IPS-20b (cell line): ENCODE results near the gene KIAA1614.
"Not testable (repeated sequence)": the region's sequence is repeated elsewhere in the genome, so short reads cannot be mapped to it uniquely, and the experiment has no call there.

ENCODE experiments used
- H3K27ac ChIP-seq: one replicate; pipeline ENCODE4 v1.5.1; 2013; ENCODE audit warnings: low read length
- H3K27me3 ChIP-seq: 2 replicates; pipeline ENCODE4 v1.6.1; 2013; ENCODE audit warnings: mild to moderate bottlenecking, low read length, inconsistent platforms; ENCODE audit not compliant: insufficient read depth
- H3K36me3 ChIP-seq: 2 replicates; pipeline ENCODE4 v1.6.1; 2013; ENCODE audit warnings: low read depth, mild to moderate bottlenecking, inconsistent platforms, low read length, moderate library complexity; ENCODE audit not compliant: insufficient read depth
- H3K4me1 ChIP-seq: 2 replicates; pipeline ENCODE4 v1.6.1; 2013; ENCODE audit warnings: mild to moderate bottlenecking, control low read depth, inconsistent platforms, low read length, moderate library complexity; ENCODE audit not compliant: insufficient read depth
- H3K4me3 ChIP-seq: 2 replicates; pipeline ENCODE4 v1.5.1; 2013; ENCODE audit warnings: mild to moderate bottlenecking, low read length, inconsistent platforms
- H3K9ac ChIP-seq: 2 replicates; pipeline ENCODE4 v1.6.1; 2013; ENCODE audit warnings: low read depth, mild to moderate bottlenecking, inconsistent platforms, low read length, moderate library complexity
- H3K9me3 ChIP-seq: 2 replicates; pipeline ENCODE4 v1.6.1; 2013; ENCODE audit warnings: mild to moderate bottlenecking, low read depth, low read length, inconsistent platforms; ENCODE audit not compliant: insufficient read depth

The KIAA1614 gene

DNA sequence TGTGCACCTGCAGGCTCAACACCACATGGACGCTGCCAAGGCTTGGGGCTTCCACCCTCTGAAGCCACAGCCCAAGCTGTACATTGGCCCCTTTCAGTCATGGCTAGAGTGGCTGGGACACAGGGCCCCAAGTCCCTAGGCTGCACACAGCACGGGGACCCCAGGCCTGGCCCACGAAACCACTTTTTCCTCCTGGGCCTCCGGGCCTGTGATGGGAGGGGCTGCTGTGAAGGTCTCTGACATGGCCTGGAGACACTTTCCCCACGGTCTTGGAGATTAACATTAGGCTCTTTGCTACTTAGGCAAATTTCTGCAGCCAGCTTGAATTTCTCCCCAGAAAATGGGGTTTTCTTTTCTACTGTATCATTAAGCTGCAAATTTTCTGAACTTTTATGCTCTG lies 46.9 kb downstream of the KIAA1614 start:
- not testable (repeated sequence) for H3K4me3 ChIP-seq, H3K27ac ChIP-seq, H3K9ac ChIP-seq, H3K27me3 ChIP-seq, H3K4me1 ChIP-seq, H3K9me3 ChIP-seq
- peaks cover 20% of the 10 kb centered on the region for H3K36me3 ChIP-seq

GRCh38 chr1:180961622-180962021 lies 48.9 kb downstream of the KIAA1614 start:
- Histone ChIP-seq H3K9ac (no peak overlapping the region), H3K27me3 (no peaks in the 10 kb centered on the region), H3K36me3 (peaks cover 24% of the 10 kb centered on the region), H3K4me3 (no peak overlapping the region), H3K27ac (no peak overlapping the region), H3K9me3 (peaks cover 6% of the 10 kb centered on the region), H3K4me1 (no peaks in the 10 kb centered on the region)

GRCh38 chr1:180962178-180962577 lies 49.5 kb downstream of the KIAA1614 start:
- Histone ChIP-seq H3K27me3 (no peaks in the 10 kb centered on the region), H3K36me3 (peaks cover 29% of the 10 kb centered on the region)

GRCh38 chr1:180964056-180964455 lies 51.4 kb downstream of the KIAA1614 start:
- H3K9me3 ChIP-seq = peaks cover 6% of the 10 kb centered on the region
- no peaks in the 10 kb centered on the region for H3K27me3 ChIP-seq
- H3K27ac ChIP-seq = no peak overlapping the region
- no peak overlapping the region for H3K9ac ChIP-seq
- no peak overlapping the region for H3K4me3 ChIP-seq
- H3K36me3 ChIP-seq = peaks cover 30% of the 10 kb centered on the region
- H3K4me1 ChIP-seq = no peaks in the 10 kb centered on the region

More at GRCh38 chr1:180962178-180962577, 49.5 kb downstream of the KIAA1614 start:
- Histone ChIP-seq H3K4me3 (no peak overlapping the region), H3K9me3 (peaks cover 6% of the 10 kb centered on the region), H3K27ac (no peak overlapping the region), H3K4me1 (no peaks in the 10 kb centered on the region), H3K9ac (no peak overlapping the region)

DNA sequence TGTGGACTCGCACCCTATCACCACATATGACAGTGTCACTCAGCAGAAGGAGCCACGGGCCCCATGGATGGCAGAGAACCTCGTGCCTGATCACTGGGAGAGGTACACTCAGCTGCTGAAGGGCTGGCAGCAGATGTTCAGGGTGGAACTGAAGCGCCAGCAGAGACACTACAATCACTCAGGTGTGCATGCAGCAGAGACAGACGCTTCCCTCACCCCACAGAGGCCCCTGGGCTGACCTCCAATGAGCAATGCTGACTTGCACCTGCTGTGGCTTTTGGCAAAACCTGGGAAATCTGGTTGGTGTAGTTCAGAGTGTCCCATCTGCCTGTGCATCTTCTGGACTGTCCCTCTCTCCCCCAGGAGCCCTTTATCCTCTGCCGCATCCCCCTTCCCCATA lies 51.9 kb downstream of the KIAA1614 start:
- no peaks in the 10 kb centered on the region for H3K27me3 ChIP-seq
- no peak overlapping the region for H3K9ac ChIP-seq
- H3K9me3 ChIP-seq = peaks cover 5% of the 10 kb centered on the region; the same call in 1 of the 2 replicates
- H3K36me3 ChIP-seq = peaks cover 35% of the 10 kb centered on the region
- H3K4me3 ChIP-seq = no peak overlapping the region
- H3K4me1 ChIP-seq = no peaks in the 10 kb centered on the region
- H3K27ac ChIP-seq = no peak overlapping the region

DNA sequence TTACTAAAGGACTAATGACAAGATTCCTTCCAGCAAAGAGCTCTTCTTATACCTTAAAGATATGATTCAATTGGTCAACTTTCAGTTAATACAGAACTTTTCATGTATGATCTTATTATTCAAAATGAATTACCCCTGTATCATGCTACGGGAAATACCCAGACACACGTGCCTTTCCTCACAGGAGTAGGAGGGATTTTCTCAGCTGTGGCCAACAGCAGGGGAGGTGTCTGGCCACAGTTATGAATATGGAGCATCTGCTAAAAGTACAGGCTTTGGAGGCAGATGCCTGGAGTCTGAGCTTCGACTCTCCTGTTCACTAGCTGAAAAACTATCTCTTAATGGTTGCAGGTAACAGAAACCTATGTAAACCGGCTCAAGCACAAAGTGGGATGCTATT lies 53.6 kb downstream of the KIAA1614 start:
- Histone ChIP-seq H3K9me3 (no peaks in the 10 kb centered on the region), H3K4me3 (no peak overlapping the region), H3K9ac (no peak overlapping the region), H3K27ac (no peak overlapping the region), H3K27me3 (no peaks in the 10 kb centered on the region), H3K36me3 (peaks cover 32% of the 10 kb centered on the region), H3K4me1 (no peaks in the 10 kb centered on the region)

DNA sequence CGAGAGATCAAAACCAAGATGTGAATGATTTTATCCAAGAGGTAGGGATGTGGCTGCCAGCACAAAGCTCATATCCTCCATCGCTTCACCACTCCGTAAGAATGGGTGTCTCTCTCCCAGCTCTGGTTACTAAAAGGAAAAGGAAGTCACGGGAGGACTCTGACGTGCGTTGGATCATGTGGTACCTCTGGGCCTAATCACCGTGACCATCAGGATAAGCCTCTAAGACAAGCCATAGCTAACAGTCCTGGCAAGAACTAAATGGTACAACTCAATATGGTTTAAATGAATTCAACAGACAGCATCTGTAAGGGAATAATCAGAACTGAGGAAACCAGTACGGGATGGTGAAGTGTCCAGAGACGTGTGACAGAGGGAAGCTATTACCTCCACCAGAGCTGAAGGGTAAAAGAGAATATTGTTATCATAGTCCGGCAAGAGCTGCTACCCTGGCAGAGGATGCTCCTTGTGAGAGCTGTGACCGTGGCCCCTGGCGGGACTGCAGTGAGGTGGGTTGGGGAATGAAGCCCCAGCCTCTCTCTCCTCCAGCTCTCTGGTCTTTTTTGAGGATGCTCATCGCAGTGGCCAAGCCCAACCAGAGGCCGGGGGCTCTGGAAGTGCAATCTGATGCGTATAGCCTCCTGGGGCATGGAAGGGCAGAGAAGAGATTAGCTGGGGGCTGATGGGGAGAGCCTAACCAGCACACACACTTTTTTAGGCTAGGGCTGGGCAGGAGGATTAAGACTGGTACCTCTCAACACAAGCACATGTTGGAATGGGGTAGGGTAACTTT lies 54.2 kb downstream of the KIAA1614 start:
- no peaks in the 10 kb centered on the region for H3K9me3 ChIP-seq

GRCh38 chr1:180967558-180967957 lies 54.9 kb downstream of the KIAA1614 start:
- Histone ChIP-seq H3K27me3 (no peaks in the 10 kb centered on the region), H3K4me3 (no peak overlapping the region), H3K27ac (no peak overlapping the region), H3K9ac (no peak overlapping the region), H3K36me3 (peaks cover 39% of the 10 kb centered on the region), H3K4me1 (no peaks in the 10 kb centered on the region), H3K9me3 (no peaks in the 10 kb centered on the region)

More for the DNA sequence above, 54.2 kb downstream of the KIAA1614 start:
- Histone ChIP-seq H3K36me3 (peaks cover 34% of the 10 kb centered on the region), H3K27ac (no peak overlapping the region), H3K27me3 (no peaks in the 10 kb centered on the region), H3K9ac (no peak overlapping the region), H3K4me3 (no peak overlapping the region), H3K4me1 (no peaks in the 10 kb centered on the region)

GRCh38 chr1:180968834-180969233 lies 56.1 kb downstream of the KIAA1614 start:
- not testable (repeated sequence) for H3K9me3 ChIP-seq, H3K27ac ChIP-seq, H3K27me3 ChIP-seq, H3K4me1 ChIP-seq, H3K4me3 ChIP-seq, H3K9ac ChIP-seq
- peaks cover 52% of the 10 kb centered on the region for H3K36me3 ChIP-seq

GRCh38 chr1:180969434-180969833 lies 56.7 kb downstream of the KIAA1614 start:
- Histone ChIP-seq H3K9ac (no peak overlapping the region), H3K4me3 (no peak overlapping the region), H3K36me3 (peaks cover 58% of the 10 kb centered on the region), H3K27ac (no peak overlapping the region), H3K4me1 (no peaks in the 10 kb centered on the region), H3K9me3 (no peaks in the 10 kb centered on the region), H3K27me3 (no peaks in the 10 kb centered on the region)

GRCh38 chr1:180970333-180971079 lies 57.8 kb downstream of the KIAA1614 start:
- no peaks in the 10 kb centered on the region for H3K4me1 ChIP-seq
- H3K9ac ChIP-seq = no peak overlapping the region
- H3K27ac ChIP-seq = no peak overlapping the region
- peaks cover 69% of the 10 kb centered on the region for H3K36me3 ChIP-seq
- H3K4me3 ChIP-seq = no peak overlapping the region
- H3K27me3 ChIP-seq = no peaks in the 10 kb centered on the region
- no peaks in the 10 kb centered on the region for H3K9me3 ChIP-seq
